Tibial nerve (tissue), 3 donors: ENCODE results near the gene PREPL.

Source experiments
- POLR2A ChIP-seq, 2 donors: fragments of 450-650 bp; IDR thresholded peaks; one replicate each; pipeline ENCODE4 v1.6.1; 2017; ENCODE audit warnings: antibody characterized with exemption in 2 of 2, mild to moderate bottlenecking in 2 of 2, moderate library complexity in 2 of 2
- TF ChIP-seq, protein P1 (sequence below), 5 experiments: fragments of 200-600 bp in 3 of 5; fragments of 450-650 bp in 2 of 5; sonication (generic) in 3 of 5; IDR thresholded peaks; one replicate each; pipeline ENCODE4 v1.5.1; 2016 to 2019; ENCODE audit warnings: antibody characterized with exemption in 5 of 5, mild to moderate bottlenecking in 3 of 5, moderate library complexity in 2 of 5

DNA sequence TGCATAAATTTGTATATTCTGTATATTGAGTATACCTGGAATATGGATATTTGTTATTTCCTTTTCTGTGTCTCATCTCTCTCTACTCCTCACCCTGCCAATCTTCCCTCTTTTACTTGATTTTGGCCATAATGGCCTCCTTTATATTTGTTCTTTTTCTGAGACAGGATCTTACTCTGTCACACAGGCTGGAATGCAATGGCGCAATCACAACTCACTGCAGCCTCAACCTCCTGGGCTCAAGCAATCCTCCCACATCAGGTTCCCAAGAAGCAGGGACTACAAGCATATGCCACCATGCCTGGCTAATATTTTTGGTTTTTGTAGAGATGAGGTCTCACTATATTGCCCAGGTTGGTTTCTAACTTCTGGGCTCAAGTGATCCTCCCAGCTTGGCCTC is 30.5 kb downstream of the PREPL start:
- TF ChIP-seq, protein P1, sequence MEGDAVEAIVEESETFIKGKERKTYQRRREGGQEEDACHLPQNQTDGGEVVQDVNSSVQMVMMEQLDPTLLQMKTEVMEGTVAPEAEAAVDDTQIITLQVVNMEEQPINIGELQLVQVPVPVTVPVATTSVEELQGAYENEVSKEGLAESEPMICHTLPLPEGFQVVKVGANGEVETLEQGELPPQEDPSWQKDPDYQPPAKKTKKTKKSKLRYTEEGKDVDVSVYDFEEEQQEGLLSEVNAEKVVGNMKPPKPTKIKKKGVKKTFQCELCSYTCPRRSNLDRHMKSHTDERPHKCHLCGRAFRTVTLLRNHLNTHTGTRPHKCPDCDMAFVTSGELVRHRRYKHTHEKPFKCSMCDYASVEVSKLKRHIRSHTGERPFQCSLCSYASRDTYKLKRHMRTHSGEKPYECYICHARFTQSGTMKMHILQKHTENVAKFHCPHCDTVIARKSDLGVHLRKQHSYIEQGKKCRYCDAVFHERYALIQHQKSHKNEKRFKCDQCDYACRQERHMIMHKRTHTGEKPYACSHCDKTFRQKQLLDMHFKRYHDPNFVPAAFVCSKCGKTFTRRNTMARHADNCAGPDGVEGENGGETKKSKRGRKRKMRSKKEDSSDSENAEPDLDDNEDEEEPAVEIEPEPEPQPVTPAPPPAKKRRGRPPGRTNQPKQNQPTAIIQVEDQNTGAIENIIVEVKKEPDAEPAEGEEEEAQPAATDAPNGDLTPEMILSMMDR (IDR thresholded peaks at IDR 0.05): no peak
- TF ChIP-seq POLR2A (IDR thresholded peaks at IDR 0.05): no peak
